GM21723 (cell line): ENCODE results near the gene MGMT.

Source experiments
- ATAC-seq: cut with Tn5 transposase; IDR thresholded peaks from one replicate; pipeline ENCODE4 v1.9.1; 2021; ENCODE audit warnings: mild to moderate bottlenecking, moderate library complexity; ENCODE audit not compliant: unreplicated experiment

The MGMT gene

DNA sequence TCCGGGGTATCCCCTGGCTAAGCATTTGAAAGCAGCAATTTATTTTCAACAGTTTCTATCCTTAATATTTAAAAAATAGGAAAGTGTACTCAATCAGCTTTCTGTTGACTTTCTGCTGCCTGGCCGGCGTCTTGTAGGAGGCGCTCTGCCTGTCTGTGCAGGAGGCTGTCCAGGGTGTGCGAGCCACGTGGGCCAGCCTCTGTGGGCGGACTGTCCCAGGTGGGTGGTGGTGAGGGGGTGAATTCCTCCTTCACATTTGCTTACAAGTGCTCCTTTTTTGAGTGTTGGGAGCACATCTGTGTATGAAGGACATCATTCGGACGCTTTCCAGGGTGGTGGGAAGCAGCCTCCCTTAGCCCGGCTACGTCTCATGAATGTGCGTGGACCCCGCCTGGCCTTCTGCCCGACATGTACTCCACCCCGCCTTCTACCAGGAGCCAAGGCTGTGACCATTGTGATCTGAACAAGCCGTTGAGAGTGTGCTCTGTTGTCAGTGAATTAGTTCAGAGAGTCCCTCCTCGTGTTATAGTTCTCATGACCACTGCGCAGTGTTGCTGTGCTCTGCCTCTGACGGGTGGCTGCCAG lies 114.9 kb downstream of the MGMT start:
- ATAC-seq, result no peak

DNA sequence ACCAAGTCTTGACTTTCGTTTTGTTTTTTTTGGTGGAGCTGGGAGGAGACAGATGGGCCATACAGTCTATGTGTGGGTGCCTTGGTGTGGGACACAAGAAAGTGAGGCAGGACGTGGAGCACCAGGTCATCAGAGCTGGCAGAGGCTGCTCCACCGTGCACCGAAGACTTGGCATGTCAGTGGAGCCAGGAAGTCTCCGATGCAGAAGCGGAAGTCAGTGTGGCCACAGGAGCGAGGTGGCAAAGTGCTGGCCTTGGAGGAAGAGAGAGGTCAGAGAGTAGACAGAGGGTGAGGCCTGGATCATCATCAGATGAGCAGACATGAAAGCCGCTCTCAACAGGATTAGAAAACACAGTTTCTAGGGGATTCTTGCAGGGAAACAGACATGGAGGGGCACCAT lies 116.8 kb downstream of the MGMT start:
- no peak for ATAC-seq

DNA sequence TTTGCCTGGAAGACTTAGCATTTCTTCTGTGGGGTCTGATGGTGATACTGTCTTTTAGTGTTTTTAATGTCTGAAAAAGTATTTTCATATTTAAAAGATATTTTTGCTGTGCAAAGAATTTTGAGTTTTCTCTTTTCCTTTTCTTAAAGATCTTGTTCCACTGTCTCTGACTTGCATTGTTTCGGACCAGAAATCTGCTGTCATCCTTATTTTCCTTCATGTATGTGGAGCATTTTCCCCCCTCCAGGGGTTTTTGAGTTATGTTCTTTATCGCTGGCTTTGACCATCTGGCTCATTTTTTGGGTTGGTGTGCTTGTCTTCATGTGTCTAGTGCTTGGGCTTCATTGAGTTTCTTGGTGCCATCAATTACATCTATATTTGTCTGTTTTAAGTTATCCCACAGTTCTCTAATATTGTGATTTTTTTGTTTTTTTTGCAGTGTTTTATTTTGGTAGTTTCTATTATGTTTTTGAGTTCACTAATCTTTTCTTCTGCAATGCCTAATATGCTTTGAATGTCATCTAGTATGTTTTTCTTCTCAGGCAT lies 119.9 kb downstream of the MGMT start:
- ATAC-seq, result no peak

DNA sequence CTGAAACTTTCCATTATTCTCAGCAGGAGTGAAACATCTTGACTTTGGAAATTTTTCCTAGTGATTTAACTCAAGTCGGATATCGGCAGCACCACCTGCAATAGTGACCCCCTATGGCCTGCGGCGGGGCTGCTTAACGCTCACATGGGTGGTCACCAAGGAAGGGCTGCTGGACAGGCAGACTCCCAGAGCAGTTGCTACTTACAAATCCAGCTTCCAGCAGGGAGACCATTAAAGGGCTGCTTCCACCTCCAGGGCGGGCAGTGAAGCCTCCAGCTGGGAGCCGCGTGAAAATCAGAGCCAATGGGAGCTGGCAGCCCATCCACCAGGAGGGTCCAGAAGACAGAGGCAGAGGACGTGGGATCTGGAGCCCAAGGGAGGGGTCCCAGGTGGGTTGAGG lies 122.5 kb downstream of the MGMT start:
- no peak for ATAC-seq

DNA sequence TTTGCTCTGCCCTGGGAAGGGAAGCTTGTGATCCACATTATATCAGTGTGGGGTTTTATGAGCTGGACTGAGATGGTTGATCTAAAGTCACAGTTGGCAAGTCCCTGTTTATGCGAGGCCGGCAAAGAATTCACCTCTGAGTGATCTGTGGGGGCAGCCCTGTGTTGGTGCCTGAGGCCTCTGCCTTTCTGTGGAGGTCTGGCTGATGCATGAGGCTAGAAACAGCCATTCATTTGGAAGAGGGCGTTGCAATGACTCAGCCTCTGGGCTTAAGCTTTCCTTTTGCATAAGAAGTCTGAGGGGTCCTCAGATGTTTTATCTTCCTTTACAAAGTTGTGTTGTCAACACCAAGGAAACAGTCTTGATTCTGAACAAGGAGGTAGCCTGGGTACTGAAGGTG lies 126.9 kb downstream of the MGMT start:
- ATAC-seq, result no peak

DNA sequence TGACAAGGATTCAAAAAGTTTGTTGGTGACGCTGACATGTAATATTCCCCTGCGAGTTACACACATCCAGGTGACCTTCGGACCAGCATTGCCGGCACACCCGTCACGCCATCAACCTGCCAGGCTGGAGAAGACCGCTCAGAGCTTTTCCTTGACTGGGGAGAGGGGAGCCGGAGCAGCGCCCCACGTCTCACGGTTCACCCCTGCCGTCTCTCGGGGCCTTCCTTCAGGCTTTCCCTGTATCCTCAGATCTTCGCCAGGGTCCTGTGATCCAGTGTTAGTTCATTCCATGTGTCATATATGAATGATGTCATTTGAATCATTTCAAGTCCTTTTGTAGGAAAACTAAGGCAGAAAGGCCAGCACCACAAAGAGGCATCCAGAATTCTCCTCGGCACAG lies 127.8 kb downstream of the MGMT start:
- ATAC-seq, result no peak

DNA sequence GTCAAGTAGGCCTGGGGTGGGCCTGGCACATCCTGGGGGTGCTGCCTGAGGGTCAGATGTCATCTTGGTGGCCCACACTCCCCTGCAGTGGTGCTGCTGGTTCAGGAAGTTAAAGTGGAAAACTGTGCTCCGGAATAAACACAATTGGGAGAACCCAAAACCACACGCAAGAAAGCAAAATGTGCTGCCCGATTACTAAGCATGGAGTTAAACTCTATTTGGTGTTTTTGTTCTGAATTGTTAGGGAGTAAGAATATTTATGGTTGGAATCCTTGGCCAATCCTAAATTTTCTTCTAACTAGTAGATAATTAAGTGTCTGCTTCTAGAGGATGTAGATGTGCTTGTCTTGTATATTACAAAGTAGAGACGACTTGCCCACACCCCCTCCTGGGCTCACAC lies 131.4 kb downstream of the MGMT start:
- ATAC-seq, result no peak

DNA sequence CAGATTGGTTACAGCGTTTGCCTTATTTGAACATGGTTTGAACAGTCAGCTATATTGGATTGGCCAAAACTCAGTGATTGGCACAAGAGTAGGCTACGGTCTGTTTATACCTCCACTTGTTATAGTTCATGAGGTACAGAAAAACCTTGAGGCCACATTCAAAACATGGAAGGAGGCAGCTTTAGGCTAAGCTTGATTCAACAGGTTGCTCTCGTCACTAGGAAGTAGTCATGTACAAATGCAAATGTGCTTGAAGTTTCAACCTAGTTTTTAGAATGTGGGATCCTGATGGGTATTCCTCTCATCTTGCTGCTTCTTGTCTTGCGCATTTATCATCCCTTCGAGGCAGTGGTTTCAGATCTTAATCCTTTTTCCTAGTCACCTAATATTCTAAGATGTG lies 132.1 kb downstream of the MGMT start:
- no peak for ATAC-seq

DNA sequence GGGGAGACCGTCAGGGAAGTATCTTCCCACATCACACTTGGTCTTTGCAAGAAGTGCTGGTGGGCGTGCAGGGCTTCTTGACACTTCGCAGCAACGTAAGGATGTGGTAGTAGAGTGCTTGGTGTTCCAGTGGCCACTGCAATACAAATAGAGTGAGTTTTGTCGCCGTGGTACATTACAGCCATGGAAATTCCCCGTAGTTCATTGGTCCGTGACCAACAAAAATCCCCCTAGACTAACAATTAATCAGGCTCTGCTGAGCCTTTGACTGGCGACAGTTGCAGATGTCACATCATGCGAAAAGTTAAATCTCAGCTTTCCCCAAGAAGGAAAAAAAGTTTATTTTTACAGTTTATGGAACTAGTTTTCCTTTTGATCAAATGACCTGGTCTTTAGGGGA lies 134.7 kb downstream of the MGMT start:
- ATAC-seq, result no peak

DNA sequence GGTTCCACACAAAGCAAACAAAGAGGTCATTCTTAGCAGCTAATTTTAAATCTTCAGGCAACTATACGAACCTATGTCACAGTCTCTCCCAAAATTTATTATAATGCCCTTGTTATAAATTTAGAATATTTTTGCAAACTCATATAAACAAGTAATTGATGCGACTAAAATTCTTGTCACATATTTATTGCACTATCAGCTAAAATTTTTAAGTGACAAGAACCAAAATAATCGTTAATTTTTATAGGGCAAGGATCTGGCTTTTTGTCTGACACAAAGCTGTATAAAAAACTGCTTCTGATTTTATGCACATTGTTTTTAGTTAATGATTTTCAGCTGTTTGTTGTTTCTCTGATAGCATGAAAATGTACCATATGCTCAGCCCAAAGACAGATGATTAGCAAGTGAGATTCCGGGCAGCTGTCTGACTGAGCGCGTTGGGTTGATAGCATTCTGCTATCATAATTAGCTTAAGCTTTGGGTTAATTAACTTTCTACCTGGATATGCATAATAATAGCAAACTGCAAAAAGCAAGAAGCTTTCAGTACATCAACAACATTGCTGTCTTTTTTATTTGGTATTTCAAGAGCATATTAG lies 136.0 kb downstream of the MGMT start:
- no peak for ATAC-seq

DNA sequence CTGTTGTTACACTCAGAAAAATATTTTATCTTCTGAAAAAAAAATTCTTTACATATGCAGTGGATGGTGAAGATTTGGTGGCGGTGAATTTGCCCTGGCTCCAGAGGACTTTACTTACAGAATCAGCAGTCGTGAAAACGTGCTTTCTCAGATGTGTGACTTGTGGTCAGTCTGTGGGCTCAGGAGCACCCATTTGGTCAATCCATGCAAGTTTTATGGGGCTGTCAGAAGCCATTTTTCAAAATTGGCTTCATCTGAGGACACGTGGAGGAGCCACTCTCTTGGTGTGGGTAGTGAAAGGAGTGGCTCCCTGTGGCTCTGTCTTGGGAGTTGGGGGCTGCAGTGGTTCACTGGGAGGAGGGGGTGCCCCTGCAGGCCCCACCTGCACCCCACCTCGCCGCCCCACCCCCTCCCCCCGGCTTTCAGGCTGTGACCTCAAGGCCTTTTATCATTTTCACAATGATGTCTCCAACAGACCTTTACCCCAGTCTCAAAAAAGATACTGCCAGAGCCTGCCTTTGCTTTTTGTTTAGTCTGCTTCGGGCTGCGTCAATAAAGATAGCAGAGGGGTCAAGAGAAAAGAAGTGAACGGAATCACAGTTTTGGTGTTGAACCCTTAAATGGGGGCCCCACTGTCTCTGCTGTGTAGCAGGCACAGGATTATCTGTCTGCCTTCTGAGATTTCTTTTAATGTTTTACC lies 137.4 kb downstream of the MGMT start:
- ATAC-seq, result peak; percentile 42

DNA sequence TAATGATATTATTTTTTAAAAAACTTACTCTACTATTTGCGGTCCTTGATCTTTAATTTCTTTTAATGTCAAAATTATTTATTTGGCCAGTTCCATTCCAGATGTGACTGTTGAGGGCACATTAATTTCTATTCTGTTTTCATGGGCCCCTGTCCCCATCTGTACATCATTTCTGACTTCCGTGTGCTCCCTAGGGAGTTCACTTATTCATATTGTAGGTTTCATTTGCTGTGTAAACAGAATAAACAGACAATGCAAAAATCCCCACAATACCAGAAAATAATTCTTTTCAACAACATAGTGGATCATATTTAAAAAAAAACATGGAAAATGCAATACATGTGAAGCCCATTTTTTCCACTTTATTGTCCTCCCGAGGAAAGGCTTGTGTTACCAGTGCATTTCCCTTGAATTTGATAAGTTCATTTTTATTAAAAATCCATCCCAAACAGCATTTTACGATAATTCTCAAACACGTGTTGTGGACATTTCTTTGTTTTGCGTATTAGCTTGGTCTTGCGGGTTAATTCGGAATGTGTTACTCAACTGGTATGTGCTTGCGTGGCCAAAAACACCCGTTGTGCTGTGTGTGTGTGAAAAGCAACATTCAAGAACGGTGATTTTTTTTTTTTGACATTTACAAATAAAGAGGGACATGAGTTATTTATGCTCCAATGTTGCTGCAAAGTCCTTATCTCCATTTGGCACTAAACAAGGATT lies 138.4 kb downstream of the MGMT start:
- peak; percentile 54 for ATAC-seq

DNA sequence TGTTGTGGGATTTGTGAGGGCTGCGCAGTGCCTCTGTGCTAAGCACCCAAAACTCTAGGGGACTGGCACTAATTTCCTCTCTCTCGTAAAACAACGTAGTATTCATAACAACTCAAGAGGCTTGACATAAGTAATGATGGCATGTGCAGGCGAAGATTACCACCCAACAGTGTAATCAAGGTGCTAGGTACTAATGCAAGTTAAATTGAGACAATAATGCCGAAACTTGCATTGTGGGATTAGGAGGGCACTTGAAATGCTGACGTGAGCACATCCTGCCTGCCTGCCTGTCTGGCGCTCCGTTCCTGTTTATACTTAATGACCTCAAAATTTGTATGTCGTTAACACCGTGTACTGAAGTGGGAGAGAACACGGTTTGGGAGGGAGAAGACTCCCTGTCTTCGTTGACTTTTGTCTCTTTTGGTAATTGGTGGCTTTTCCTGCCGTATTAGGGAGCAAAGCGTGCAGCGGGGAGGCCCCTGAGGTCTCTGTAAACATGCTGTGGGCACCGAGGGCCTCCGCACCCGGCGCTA lies 139.0 kb downstream of the MGMT start:
- ATAC-seq, result no peak

DNA sequence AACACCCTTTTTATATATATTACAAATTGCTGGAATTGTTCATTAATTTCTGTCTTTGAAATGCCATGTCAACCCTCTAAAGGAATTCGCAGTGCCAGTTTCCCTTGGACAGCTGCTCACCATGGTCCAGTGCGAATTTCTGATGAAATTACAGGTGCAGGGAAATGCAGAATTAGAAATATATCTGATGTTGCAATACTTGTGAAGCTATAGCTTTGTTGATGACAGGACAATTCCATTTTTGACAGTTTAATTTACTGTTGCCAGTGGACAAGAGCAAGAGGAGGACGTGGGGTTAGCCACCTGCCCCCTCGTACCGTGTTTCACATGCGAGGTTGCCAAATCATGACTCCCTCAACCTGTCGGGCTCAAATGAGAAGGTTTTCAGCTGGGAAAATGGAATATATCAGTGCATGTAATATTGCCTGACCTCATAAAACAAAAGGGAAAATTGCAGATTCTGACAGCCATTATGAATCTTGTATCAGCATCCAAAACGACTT lies 140.6 kb downstream of the MGMT start:
- no peak for ATAC-seq

DNA sequence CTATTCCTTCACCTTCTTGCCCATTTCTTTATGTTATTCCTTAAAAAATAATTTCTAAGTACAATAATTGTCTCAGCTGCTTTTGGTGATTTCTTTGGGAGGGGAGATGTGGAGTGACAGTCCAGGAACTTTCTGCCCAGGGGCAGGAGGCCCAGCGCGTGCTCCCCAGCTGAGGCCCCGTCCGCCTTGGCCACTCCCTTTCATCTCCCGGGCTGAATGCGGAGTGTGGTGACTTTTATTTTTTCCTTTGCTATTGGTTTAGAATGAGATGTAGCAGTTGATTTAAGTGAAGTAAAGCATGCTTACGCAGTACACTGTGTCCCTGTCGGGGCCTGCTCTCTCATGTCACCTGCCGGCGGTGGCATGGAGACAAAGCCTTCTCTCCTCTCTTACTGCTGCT lies 141.6 kb downstream of the MGMT start:
- ATAC-seq, result no peak

DNA sequence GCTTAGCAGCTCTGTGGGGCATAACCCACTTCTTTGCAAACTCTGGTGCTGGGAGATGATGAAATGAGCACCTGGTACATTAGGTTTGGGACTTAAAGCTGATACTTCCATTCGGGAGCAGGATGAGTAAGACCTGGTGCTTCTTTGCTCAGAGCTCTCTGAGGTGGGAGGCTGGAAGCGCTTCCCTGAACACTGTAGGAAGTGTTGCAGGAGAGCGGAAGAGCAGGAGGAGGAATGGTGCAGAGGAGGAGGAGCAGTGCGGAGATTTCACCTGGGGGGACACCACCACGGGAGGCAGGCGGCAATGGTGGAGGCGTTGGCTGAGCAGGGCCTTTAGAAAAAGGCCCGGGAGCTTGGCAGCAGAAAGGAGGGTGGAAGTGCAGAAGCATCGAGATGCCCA lies 142.5 kb downstream of the MGMT start:
- no peak for ATAC-seq

DNA sequence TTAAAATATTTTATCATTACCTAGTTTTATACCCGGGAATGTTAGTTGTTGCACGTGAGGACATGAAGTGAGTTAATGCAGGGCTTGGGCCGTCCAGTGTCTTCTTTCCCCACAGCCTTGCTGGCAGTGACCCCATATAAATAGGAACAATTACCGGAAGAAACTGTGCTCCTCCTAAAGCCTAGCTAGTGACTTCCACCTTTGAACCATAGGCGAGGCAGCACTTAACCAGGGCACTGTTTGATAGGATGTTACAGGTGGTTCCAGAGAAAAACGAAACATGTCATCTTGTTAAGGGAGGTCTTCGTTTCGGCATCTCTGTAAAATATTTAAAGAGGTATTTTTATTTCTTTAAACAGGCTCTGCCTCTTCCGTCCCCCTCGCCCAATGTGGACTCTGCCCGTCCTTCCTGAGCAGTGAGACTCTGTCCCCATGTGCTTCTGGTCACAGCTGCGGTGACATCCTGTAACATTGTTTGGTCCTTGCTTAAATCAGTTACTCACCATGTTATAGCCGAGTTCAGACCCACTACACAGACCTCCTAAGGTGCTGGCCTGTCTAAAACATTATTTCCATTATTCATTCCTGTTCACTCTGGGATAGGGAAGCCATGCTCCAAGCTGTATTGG lies 145.6 kb downstream of the MGMT start:
- ATAC-seq, result no peak

DNA sequence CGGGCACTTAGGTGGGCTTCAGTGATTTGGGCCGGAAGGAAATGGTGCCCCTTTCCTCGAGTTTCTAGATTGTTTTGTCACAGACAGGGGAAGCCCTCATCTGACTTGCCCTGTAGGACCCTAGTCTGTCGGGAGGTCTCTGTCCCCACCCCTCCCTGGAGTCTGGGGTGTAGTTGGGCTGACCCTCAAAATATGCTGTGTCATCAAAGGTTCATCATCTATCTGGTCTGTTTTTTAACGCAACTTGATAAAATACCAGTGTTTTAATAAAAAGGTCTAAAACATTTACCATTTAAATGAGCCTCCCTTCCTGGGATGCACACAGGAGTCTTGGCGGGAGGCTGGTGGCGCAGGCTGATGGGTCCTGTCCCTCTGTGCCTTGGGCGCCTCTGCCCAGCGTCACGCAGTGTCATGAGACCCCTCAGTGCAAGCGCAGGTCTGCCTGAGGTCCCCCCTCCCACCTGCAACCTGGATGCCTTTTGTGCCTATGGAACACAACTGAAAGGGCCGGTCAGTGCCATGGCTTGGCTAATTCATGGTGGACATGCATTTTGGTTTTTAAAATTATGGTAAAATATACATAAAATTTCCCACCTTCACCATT lies 146.4 kb downstream of the MGMT start:
- ATAC-seq, result no peak

DNA sequence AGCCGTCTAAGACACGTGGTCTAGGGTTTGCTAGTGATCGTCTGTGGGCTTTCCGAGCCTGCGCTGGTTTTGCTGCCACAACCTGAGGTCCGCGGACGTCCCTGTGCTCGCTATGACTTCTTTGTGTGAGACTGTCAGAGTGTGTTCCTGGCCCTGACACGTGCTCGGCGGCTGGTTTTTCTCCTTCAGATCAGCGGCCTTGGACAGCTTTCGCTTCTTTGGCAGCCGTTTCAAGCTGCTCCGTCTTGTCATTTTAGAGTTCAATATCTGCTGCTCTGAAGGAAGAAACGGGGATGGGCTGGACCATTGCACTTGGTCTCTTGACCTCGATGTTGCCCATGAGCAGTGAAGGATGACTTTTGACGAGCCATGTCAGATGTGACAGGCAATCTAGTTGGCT lies 147.3 kb downstream of the MGMT start:
- no peak for ATAC-seq

DNA sequence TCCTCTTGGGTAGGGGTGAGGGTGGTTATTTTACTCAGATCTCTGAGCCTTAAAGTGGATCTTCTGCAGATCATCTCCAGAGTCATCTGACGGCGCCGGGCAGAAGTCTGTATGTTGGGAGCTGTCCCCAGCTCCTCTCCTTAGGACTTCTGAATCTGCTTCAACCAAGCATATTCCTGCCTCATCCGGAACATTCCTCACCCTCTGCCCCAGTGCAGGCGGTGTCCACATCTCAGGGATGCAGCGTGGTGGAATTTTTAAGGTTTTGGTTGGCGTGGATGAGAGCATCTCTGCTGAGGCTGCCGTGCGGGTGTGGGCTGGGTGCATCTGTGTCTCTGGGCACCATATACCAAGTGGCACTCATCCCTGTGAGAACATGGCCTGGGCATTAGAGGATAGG lies 148.3 kb downstream of the MGMT start:
- no peak for ATAC-seq
